Activated T-helper 2 cell treated with anti-CD3 and anti-CD28 coated beads, Interferon-gamma antibody, Interleukin-2, Interleukin-4, amounts not matched to agents 10 μg/mL and 5 μg/mL and 100 μg/mL, durations not matched to agents 14 hours and 24 hours and 36 hours (primary cell): Measurements from ENCODE around the gene TEKTIP1. TPM values are rescaled to one million over a fixed set of nuclear protein-coding genes. Genes with fewer than 3 reads are reported as not detected.

Experiments used
- DNase-seq: peaks from one replicate; pipeline ENCODE4 v3.0.0; 2021; ENCODE audit warnings: low spot score
- H3K27ac Mint-ChIP-seq: one replicate; pipeline ENCODE4 v1.8.0; 2021; ENCODE audit warnings: mixed read lengths
- H3K27me3 Mint-ChIP-seq: one replicate; pipeline ENCODE4 v1.8.0; 2021; ENCODE audit warnings: low read depth, mixed read lengths
- H3K36me3 Mint-ChIP-seq: one replicate; pipeline ENCODE4 v1.8.0; 2021; ENCODE audit warnings: low read depth, mixed read lengths
- H3K4me1 Mint-ChIP-seq: one replicate; pipeline ENCODE4 v1.8.0; 2021; ENCODE audit warnings: low read depth, mixed read lengths
- H3K4me3 Mint-ChIP-seq: one replicate; pipeline ENCODE4 v1.8.0; 2021; ENCODE audit warnings: low read depth, mild to moderate bottlenecking, moderate library complexity, mixed read lengths
- H3K9me3 Mint-ChIP-seq: one replicate; pipeline ENCODE4 v1.8.0; 2021; ENCODE audit warnings: mixed read lengths
- intact Hi-C: fragments of 100-400 bp; cut with micrococcal nuclease; formaldehyde crosslinking; loops from one replicate; pipeline ENCODE4 v1.15.1; 2023
- total RNA-seq: library from RNA; stranded (reverse); gene quantifications from 2 replicates; pipeline ENCODE4 v1.2.3, GENCODE V29; 2022

Gene TEKTIP1
- 2.0 and 2.5 TPM in 2 replicates for total RNA-seq

DNA sequence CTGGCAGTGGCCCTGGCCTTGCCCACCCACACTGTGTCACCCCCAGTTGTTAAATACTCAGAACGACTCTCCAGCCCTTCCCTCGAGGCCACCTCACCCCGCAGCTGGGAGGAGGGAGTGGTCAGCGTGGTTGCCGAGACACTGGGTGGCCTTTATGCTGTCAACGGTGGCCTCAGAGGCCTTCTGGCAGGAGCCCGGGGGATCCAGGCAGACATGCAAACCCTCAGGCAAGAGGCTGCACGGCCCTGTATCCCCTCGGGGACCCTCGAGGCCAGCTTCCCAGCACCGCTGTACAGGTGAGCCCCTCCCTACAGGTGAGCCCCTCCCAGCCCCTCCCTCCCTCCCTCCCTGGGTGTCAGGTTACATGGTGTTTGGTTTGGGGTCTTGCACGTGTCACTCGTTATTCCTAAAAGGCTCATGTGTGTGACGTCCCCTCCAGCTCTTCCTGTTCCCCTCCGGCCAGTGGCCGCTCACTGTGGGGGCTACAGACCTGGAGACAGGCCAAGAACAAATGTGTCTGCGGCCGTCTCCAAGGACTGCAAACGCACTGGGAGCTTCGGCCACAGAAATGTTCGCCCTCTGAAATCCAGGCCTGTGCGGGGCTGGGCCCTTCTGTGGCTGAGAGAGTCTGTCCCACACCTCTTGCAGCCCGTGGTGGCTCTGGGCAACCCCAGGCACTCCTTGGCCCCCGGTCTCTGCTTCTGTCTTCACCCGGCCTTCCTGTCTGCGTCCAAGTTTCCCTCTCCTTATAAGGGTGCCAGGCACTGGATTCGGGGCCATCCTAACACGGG is at the start of gene TEKTIP1:
Gene TEKTIP1, plus strand, starts transcription at position 210 of the 791 bp plus-strand sequence. Its CDS starts 4 bp downstream, at position 214.
- no peak within 1 kb of the TSS for H3K4me3 Mint-ChIP-seq
- no peaks in the 10 kb centered on the region for H3K27me3 Mint-ChIP-seq
- no peak for DNase-seq
- H3K27ac Mint-ChIP-seq: no peak within 1 kb of the TSS
- H3K4me1 Mint-ChIP-seq: no peaks in the 10 kb centered on the region
- no peaks in the 10 kb centered on the region for H3K9me3 Mint-ChIP-seq
- peaks cover 38% of the 10 kb centered on the region for H3K36me3 Mint-ChIP-seq
- intact Hi-C loops: no loop called here

DNA sequence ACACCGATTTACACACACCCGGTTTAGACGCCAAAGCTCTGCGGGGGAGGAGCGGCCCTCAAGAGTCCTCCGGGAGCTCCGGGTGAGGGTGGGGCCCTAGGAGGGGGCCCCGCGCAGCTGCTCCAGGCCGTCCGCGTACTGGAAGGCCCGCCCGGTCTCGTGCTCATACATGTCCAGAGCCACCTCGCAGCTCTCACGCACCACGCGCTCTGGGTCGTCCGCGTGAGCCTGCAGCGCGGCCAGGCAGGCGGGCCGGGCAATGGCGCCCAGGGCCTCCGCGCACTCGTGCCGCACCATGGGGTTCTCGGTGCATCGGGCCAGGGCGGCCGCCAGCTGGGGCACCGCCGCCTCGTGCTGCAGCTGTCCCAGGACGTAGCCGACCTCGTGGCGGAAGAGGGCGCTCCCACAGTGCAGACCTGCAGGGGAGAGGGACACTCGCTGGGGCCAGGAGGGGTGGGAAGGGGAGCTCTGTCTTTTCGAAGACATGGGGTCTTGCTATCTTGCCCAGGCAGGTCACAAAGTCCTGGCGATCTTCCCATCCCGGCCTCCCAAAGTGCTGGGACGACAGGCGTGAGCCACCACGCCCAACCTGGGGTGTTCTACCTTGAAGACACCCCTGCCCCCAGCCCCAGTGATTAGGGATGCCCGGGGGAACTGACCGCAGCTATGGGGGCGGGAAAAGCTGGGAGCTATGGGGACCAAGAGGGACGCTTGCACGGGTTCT is 47.4 kb upstream of the TEKTIP1 start:
- Mint-ChIP-seq H3K4me1 (peaks cover 3% of the 10 kb centered on the region), H3K4me3 (no peak overlapping the region), H3K27me3 (no peaks in the 10 kb centered on the region), H3K9me3 (no peaks in the 10 kb centered on the region), H3K36me3 (peaks cover 28% of the 10 kb centered on the region), H3K27ac (no peak overlapping the region)
- DNase-seq: no peak
- intact Hi-C loops: no loop called here

DNA sequence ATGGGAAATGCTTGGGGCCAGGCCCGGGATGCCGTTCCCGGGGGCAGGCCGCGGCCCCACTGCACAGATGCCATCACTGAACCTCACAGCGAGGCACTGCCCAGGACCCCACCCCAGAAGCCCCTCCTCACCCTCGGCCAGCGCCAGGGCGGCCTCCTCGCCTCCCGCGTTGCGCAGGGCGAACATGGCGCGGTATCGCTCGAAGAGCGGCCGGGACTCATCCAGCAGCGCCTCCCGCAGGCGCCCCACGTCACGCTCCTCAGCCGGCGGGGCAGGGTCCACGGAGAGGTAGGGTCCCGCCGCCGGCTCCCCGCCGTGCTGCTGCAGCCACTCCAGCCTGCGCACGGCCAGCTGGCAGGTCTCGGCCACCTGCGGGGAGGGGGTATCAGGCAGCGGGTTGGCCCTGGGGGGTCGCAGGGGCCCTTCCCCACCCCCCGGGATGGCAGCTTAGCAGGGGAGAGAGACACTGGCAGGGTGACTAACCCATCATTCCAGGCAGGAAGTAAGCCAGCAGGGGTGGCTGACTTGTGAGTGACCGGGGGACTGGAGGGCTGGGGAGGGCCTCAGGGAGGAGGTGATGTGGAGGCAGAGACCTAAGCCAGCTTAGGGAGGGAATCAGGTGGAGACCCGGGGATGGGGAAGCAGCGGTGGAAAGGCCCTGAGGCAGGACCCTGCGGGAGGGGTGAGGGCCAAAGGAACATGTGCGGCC is 46.7 kb upstream of the TEKTIP1 start:
- intact Hi-C loops: no loop called here
- H3K27me3 Mint-ChIP-seq: no peaks in the 10 kb centered on the region
- DNase-seq: no peak
- no peak overlapping the region for H3K4me3 Mint-ChIP-seq
- H3K9me3 Mint-ChIP-seq: no peaks in the 10 kb centered on the region
- peaks cover 3% of the 10 kb centered on the region for H3K4me1 Mint-ChIP-seq
- no peak overlapping the region for H3K27ac Mint-ChIP-seq
- peaks cover 34% of the 10 kb centered on the region for H3K36me3 Mint-ChIP-seq

DNA sequence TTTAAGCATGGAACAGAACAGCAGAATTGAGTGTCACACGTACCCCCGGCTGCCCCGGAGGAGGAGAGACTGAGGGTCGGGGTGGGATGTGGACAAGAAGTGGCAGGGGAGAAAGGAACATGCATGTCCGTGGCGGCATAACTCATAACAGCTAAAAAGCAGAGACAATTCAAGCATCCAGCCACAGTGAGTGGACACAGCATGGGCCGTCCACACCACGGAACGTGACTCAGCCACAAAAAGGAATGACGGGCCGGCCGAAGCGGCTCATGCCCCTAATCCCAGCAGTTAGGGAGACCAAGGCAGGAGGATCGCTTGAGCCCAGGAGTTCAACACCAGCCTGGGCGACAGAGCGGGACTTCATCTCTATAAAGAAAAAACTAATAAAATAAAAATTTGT is 46.1 kb upstream of the TEKTIP1 start:
- H3K27ac Mint-ChIP-seq: no peak overlapping the region
- intact Hi-C loops: no loop called here

DNA sequence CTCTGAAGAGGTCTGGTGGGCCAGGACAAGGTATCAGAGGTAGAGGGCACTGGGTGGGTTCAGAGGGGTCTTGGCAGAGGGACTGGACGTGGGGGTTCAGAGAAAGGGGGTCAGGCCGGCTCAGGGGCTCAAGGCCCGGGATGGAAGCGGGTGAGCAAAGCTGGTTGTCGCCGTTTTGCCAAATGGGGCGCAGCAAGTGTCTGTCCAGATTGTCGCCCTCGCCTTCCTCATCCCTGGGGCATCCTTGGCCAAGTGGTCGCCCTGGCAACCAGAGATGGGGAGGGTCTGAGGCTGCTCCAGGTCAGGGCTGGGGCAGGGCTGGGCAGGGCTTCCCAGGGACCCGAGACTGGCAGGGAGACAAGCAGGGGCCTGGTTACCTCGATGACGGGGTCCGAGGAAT is 45.3 kb upstream of the TEKTIP1 start:
- Mint-ChIP-seq H3K4me1 (peaks cover 3% of the 10 kb centered on the region), H3K27me3 (no peaks in the 10 kb centered on the region), H3K36me3 (peaks cover 42% of the 10 kb centered on the region), H3K4me3 (no peak overlapping the region), H3K9me3 (no peaks in the 10 kb centered on the region), H3K27ac (no peak overlapping the region)
- intact Hi-C loops: no loop called here
- no peak for DNase-seq

More for the DNA sequence above, 46.1 kb upstream of the TEKTIP1 start:
- no peaks in the 10 kb centered on the region for H3K27me3 Mint-ChIP-seq
- no peak for DNase-seq
- peaks cover 40% of the 10 kb centered on the region for H3K36me3 Mint-ChIP-seq
- H3K4me1 Mint-ChIP-seq: peaks cover 3% of the 10 kb centered on the region
- no peak overlapping the region for H3K4me3 Mint-ChIP-seq
- no peaks in the 10 kb centered on the region for H3K9me3 Mint-ChIP-seq

DNA sequence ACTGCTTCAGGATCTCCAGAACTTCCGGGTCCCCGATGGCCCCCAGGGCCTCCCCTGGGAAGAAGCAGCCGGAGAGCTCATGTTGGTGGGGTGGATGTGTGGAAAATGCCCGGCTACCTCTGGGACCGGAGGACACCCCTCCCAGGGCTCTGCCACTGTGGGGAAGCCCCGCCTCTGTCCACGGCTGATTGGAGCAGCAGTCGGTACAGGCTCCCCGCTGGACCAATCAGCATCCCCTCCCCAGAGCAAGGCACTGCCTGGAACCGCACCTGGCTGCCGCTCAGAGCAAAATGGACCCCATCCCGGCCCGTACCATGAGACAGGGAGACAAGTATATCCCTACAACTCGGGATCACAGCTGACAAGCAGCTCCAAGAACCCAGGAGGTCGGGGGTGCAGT is 44.9 kb upstream of the TEKTIP1 start:
- H3K4me3 Mint-ChIP-seq: peak overlapping the region; percentile 21
- intact Hi-C loops: no loop called here
- no peak for DNase-seq
- H3K27ac Mint-ChIP-seq: no peak overlapping the region
- no peaks in the 10 kb centered on the region for H3K27me3 Mint-ChIP-seq
- H3K36me3 Mint-ChIP-seq: peaks cover 45% of the 10 kb centered on the region
- H3K9me3 Mint-ChIP-seq: no peaks in the 10 kb centered on the region
- peaks cover 5% of the 10 kb centered on the region for H3K4me1 Mint-ChIP-seq

DNA sequence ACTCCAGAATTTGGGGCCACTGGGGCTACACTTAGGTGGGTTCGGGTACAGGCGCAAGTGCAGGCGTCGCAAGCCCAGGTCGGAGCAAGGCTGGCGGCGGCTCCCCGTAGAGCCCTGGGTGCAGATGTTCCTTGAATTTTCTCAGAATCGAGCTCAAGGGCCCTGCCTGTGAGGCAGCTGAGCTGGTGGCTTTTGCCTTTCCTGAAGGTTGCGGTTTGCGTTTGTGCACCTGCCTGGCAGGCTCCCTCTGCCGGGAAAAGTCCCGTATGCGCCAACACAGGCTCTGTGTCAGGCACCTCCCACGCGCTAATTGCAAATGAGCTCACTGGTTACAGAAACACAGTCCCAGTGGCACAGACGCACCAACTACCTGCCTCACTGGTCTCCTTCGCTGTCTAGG is 44.4 kb upstream of the TEKTIP1 start:
- H3K27me3 Mint-ChIP-seq: no peaks in the 10 kb centered on the region
- intact Hi-C loops: no loop called here
- H3K4me1 Mint-ChIP-seq: peaks cover 7% of the 10 kb centered on the region
- no peaks in the 10 kb centered on the region for H3K9me3 Mint-ChIP-seq
- DNase-seq: peak; percentile 31
- H3K36me3 Mint-ChIP-seq: peaks cover 48% of the 10 kb centered on the region
- H3K27ac Mint-ChIP-seq: no peak overlapping the region
- H3K4me3 Mint-ChIP-seq: no peak overlapping the region

DNA sequence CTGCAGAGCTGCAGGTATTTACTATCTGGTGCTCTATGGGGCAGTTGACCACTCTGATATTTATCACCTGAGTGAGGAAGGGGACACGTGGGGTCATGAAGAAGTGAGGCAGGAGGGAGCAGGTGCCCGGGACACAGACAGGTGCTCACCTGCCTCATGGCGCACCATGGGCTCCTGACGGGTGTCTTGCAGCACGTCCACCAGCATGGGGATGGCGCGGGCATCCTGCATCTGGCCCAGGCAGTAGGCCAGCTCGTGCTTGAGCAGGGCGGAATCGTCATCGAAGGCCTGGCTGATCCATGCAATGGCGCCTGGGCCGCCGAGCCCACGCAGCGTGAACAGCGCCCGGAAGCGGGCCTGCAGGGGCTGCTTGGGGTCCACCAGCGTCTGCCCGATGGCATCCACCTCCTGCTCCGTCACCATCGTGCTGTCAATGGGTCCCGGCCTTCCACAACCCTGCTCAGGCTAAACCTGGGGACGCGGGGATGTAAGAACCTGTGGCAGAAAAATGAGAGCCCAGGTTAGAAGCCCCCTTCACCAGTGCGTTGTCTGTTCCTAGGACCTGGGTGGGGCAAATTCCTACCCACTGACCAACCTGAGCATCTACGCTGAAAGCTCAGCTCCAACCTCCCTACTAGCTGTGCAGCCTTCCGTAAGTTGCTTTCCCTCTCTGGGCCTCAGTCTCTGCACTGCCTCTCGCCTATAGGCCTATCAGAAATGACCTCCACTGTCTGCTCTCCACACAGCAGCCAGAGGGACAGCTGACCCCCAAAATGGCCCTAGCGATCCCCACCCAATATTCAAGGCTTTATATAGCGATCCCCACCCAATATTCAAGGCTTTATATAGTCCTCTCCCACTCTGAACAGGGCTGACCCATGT is 42.3 kb upstream of the TEKTIP1 start:
- Mint-ChIP-seq H3K4me3 (no peak overlapping the region), H3K9me3 (no peaks in the 10 kb centered on the region), H3K36me3 (peaks cover 48% of the 10 kb centered on the region), H3K4me1 (peaks cover 15% of the 10 kb centered on the region), H3K27me3 (no peaks in the 10 kb centered on the region), H3K27ac (no peak overlapping the region)
- no peak for DNase-seq
- intact Hi-C loops: no loop called here

DNA sequence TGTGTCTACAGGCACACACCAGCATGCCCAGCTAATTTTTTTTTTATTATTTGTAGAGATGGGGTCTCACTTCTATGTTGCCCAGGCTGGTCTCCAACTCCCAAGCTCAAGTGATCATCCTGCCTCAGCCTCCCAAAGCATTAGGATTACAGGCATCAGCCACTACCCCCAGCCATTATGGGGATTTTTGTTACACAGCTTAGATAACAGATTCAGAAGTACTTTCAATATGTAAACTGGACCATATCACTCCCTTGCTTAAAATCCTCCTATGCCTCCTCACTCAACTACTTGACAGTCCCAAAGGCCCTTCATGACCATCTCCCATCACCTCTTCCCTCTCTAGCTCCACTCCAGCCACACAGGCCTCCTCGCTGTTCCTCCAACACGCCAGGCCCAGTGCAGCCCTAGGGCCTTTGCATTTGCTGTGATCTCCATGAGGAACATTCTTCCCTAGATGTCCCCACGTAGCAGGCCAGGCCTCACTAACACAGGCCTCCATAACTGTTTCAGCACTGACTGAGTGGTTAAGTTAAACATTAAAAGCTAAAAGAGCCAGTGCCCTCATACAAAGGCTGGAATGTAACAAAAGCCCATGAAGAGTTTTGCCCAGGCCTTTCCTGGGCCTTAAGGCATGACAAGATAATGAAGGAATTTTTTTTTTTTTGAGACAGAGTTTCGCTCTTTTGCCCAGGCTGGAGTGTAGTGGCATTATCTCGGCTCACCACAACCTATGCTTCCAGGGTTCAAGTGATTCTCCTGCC is 41.0 kb upstream of the TEKTIP1 start:
- Mint-ChIP-seq H3K27ac (no peak overlapping the region), H3K9me3 (no peaks in the 10 kb centered on the region), H3K4me3 (no peak overlapping the region), H3K4me1 (peaks cover 15% of the 10 kb centered on the region), H3K36me3 (peaks cover 43% of the 10 kb centered on the region), H3K27me3 (no peaks in the 10 kb centered on the region)
- intact Hi-C loops: no loop called here
- no peak for DNase-seq

DNA sequence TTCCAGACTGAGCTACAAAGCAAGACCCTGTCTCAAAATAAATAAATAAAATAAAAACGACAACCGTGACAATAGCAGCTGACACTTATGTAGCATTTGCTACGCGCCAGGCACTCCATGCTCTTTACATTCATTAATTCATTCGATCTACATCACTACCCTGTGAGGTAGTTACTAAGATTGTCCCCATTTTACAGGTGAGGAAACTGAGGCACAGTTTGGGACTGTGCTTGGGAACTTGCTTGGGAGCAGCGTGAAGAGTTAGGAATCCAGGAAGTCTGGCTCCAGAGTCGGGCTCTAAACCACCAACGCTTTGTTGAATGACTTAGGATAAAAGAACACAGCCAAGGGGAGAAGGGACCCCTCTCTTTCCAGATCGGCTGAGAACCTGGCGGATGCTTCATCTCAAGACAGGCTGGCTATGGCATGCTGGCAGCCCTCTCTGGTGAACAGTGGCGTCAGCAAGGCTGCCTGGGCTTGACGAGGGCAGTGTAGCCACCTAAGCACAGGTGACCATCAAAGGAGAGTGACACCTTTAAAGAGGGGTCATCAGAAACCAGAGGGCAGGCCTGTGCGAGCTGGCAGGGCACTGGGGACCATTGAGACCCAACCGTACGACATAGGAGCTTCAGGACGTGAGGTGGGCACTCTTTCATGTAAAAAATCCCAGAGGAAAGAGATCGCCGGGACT is 39.1 kb upstream of the TEKTIP1 start:
- DNase-seq: no peak
- Mint-ChIP-seq H3K4me3 (peak overlapping the region; percentile 96), H3K27ac (peak overlapping the region; percentile 99), H3K4me1 (peaks cover 15% of the 10 kb centered on the region), H3K9me3 (no peaks in the 10 kb centered on the region), H3K36me3 (peaks cover 34% of the 10 kb centered on the region), H3K27me3 (no peaks in the 10 kb centered on the region)
- intact Hi-C loops: loop anchor here (2.0 kb wide), 1 partner anchor 73 kb away; the partner anchor contains the start of gene HMG20B

DNA sequence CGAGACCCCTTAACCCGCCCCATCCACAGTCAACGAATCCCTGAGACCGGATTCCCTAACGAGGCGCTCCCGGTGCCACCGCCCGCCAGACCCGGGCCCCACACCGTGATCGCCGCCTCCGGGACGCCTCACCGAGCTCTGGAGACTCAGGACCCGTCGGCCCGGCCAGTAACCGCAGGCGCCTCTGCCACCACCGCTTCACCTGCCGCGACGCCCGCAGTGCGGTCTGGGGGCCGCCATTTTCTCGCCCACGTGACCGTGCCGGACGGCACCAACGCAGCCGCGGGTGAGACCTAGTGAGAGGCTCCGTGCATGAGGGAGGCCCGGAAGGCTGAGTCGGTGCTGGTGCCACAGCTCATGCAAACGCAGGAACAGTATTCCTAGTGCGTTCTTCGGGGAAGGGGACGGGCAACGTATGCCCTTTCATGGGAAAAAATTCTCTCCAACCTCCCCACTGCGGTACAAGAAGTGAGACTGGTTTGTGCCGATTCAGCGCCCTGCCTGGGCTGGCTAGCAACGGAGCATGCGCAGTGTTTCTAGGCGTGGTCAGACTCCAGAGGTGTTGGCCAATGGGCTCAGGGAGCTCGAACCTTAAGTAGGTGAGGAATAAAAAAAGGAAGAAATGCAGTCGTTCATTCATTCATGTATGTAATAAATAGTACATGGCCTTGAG is 38.4 kb upstream of the TEKTIP1 start, which contains the start of gene DOHH:
Gene DOHH, minus strand, starts transcription at position 246 of the 673 bp plus-strand sequence. CDS start 3,860 bp downstream, outside the sequence.
- H3K4me3 Mint-ChIP-seq: peak within 1 kb of the TSS; percentile 96

More for the DNA sequence above, 38.4 kb upstream of the TEKTIP1 start, which contains the start of gene DOHH:
- no peaks in the 10 kb centered on the region for H3K27me3 Mint-ChIP-seq
- intact Hi-C loops: loop anchor here (2.0 kb wide), 1 partner anchor 72 kb away; the partner anchor contains the start of gene HMG20B
- DNase-seq: peak; percentile 93
- peaks cover 28% of the 10 kb centered on the region for H3K36me3 Mint-ChIP-seq
- no peaks in the 10 kb centered on the region for H3K9me3 Mint-ChIP-seq
- peak within 1 kb of the TSS; percentile 99 for H3K27ac Mint-ChIP-seq
- peaks cover 17% of the 10 kb centered on the region for H3K4me1 Mint-ChIP-seq
